ENCODE data around the gene UST. TPM values are rescaled to one million over a fixed set of nuclear protein-coding genes. Genes with fewer than 3 reads are reported as not detected.

The UST gene
- total RNA-seq = 16.2 and 19.5 TPM in 2 replicates

GRCh38 chr6:148746363-148747144, at the start of gene UST:
TSS of gene UST (plus strand) at chr6:148747030. CDS start at chr6:148747431, 401 bp downstream.

